HepG2 (cell line): ENCODE results near the gene ANKRD22. TPM values are rescaled to one million over a fixed set of nuclear protein-coding genes. Genes with fewer than 3 reads are reported as not detected.

ENCODE experiments used
- ADNP ChIP-seq: sonication (generic); formaldehyde crosslinking; IDR thresholded peaks from 2 replicates; pipeline ENCODE4 v1.4.0; 2020; ENCODE audit warnings: missing genetic modification reagents
- ARNT2 ChIP-seq: sonication (generic); formaldehyde crosslinking; IDR thresholded peaks from 2 replicates; pipeline ENCODE4 v1.8.0; 2022; ENCODE audit warnings: mild to moderate bottlenecking, low read depth, missing genetic modification reagents, moderate library complexity
- BORCS8-MEF2B ChIP-seq: sonication (generic); formaldehyde crosslinking; IDR thresholded peaks from 2 replicates; pipeline ENCODE4 v1.8.0; 2022; ENCODE audit warnings: mild to moderate bottlenecking, missing genetic modification reagents
- ETV6 ChIP-seq: sonication (generic); formaldehyde crosslinking; conservative IDR thresholded peaks from 2 replicates; pipeline ENCODE4 v1.4.0; 2020; ENCODE audit warnings: missing genetic modification reagents
- FOSL1 ChIP-seq: sonication (generic); formaldehyde crosslinking; IDR thresholded peaks from 2 replicates; pipeline ENCODE4 v1.9.0; 2021; ENCODE audit warnings: missing genetic modification reagents, borderline replicate concordance
- HMGXB4 ChIP-seq, 2 experiments: sonication (generic) in 1 of 2; formaldehyde crosslinking in 1 of 2; IDR thresholded peaks; 2 replicates each; pipeline versions ENCODE4 v1.4.0 to v1.6.1; 2018 to 2020; ENCODE audit warnings: missing genetic modification reagents in 2 of 2, borderline replicate concordance in 1 of 2, low read depth in 1 of 2, mild to moderate bottlenecking in 1 of 2, missing biosample characterization in 1 of 2
- JUND ChIP-seq: sonication (generic); formaldehyde crosslinking; IDR thresholded peaks from 2 replicates; pipeline ENCODE4 v1.8.0; 2022; ENCODE audit warnings: mild to moderate bottlenecking, missing genetic modification reagents
- KAT8 ChIP-seq: IDR thresholded peaks from 2 replicates; pipeline ENCODE4 v1.6.1; 2016; ENCODE audit warnings: missing genetic modification reagents, missing compliant biosample characterization
- KLF13 ChIP-seq: sonication (generic); formaldehyde crosslinking; IDR thresholded peaks from 2 replicates; pipeline ENCODE4 v1.4.0; 2020; ENCODE audit warnings: mild to moderate bottlenecking, missing genetic modification reagents
- NR1H2 ChIP-seq: sonication (generic); formaldehyde crosslinking; IDR thresholded peaks from 2 replicates; pipeline ENCODE4 v1.8.1; 2022; ENCODE audit warnings: low read depth, missing genetic modification reagents, borderline replicate concordance
- NR2F2 ChIP-seq: IDR thresholded peaks from 2 replicates; pipeline ENCODE4 v1.6.1; 2012; ENCODE audit warnings: low read depth, inconsistent platforms, borderline replicate concordance
- SNAI1 ChIP-seq: sonication (generic); formaldehyde crosslinking; IDR thresholded peaks from 2 replicates; pipeline ENCODE4 v1.5.0; 2020; ENCODE audit warnings: mild to moderate bottlenecking, missing genetic modification reagents, borderline replicate concordance
- TCF7L2 ChIP-seq: IDR thresholded peaks from 2 replicates; pipeline ENCODE4 v1.6.1; 2011; ENCODE audit warnings: mild to moderate bottlenecking, low read depth, low read length, moderate library complexity
- TEAD3 ChIP-seq: optimal IDR thresholded peaks from 2 replicates; pipeline ENCODE3; 2016; ENCODE audit warnings: borderline replicate concordance
- TFDP2 ChIP-seq: sonication (generic); formaldehyde crosslinking; IDR thresholded peaks from 2 replicates; pipeline ENCODE4 v1.4.0; 2020; ENCODE audit warnings: missing genetic modification reagents
- ZBTB2 ChIP-seq: sonication (generic); formaldehyde crosslinking; IDR thresholded peaks from 2 replicates; pipeline ENCODE4 v1.8.0; 2022; ENCODE audit warnings: low read depth, missing genetic modification reagents
- ZBTB42 ChIP-seq: sonication (generic); formaldehyde crosslinking; IDR thresholded peaks from 2 replicates; pipeline ENCODE4 v1.5.0; 2020; ENCODE audit warnings: mild to moderate bottlenecking, missing genetic modification reagents
- ZNF224 ChIP-seq: sonication (generic); formaldehyde crosslinking; IDR thresholded peaks from 2 replicates; pipeline ENCODE4 v1.5.0; 2020; ENCODE audit warnings: mild to moderate bottlenecking, missing genetic modification reagents
- ZNF263 ChIP-seq: sonication (generic); formaldehyde crosslinking; IDR thresholded peaks from 2 replicates; pipeline ENCODE4 v1.4.0; 2020; ENCODE audit warnings: missing genetic modification reagents
- ZNF280D ChIP-seq: sonication (generic); formaldehyde crosslinking; IDR thresholded peaks from 2 replicates; pipeline ENCODE4 v1.5.1; 2020; ENCODE audit warnings: mild to moderate bottlenecking, missing genetic modification reagents
- ZNF331 ChIP-seq: sonication (generic); formaldehyde crosslinking; IDR thresholded peaks from 2 replicates; pipeline ENCODE4 v1.4.0; 2020; ENCODE audit warnings: missing genetic modification reagents
- ZNF788 ChIP-seq: sonication (generic); formaldehyde crosslinking; IDR thresholded peaks from 2 replicates; pipeline ENCODE4 v1.5.0; 2020; ENCODE audit warnings: mild to moderate bottlenecking, missing genetic modification reagents, borderline replicate concordance
- polyA plus RNA-seq, 8 experiments: library from polyadenylated mRNA; depleted of rRNA in 3 of 8; stranded (reverse) in 7 of 8; unstranded in 1 of 8; fragments of >200 nt; fragmentation: Illumina TruSeq in 4 of 8; extraction: Trizol in 4 of 8; gene quantifications; 2 replicates each; pipeline versions ENCODE4 v1.2.1 to v1.2.3, GENCODE V29; 2011 to 2016; ENCODE audit warnings: low read depth in 4 of 8, missing spikeins in 1 of 8, mixed read lengths in 1 of 8; ENCODE audit not compliant: insufficient read depth in 1 of 8
- total RNA-seq, 5 experiments: library from RNA; depleted of rRNA; stranded (reverse); fragments of >200 nt; fragmentation: Illumina TruSeq; extraction: Trizol; gene quantifications; 2 replicates each; pipeline ENCODE4 v1.2.3, GENCODE V29; 2016; ENCODE audit warnings: low read depth in 1 of 5

The ANKRD22 gene
- total and polyA plus RNA-seq, 2 of the 13 experiments (the other 11 are each of a cell fraction or from before 2014, with no cell fraction given) = not detected

- TF ChIP-seq ADNP (CRISPR knock-in tag) (no peak), NR2F2 (no peak), TEAD3 (CRISPR knock-in tag) (no peak), ZNF263 (CRISPR knock-in tag) (no peak), KAT8 (peak; percentile 67), ZBTB2 (CRISPR knock-in tag) (peak; percentile 44; the same call in 1 of the 2 replicates), ZNF331 (CRISPR knock-in tag) (no peak; the same call in 1 of the 2 replicates), ZNF788 (no peak), ZBTB42 (CRISPR knock-in tag) (no peak), HMGXB4 (CRISPR knock-in tag; IDR thresholded peaks at IDR 0.05; ENCODE audit: borderline replicate concordance in 1 of 2, low read depth in 1 of 2) (peak in 1 of 2 experiments; percentile 71; a peak in 1 of 4 replicates), NR1H2 (CRISPR knock-in tag) (no peak), KLF13 (CRISPR knock-in tag) (0 out of 2 replicates have a peak, but pooled peaks have one; percentile 56), ZNF224 (CRISPR knock-in tag) (no peak), ETV6 (no peak), SNAI1 (CRISPR knock-in tag) (no peak), TCF7L2 (no peak), BORCS8-MEF2B (CRISPR knock-in tag) (peak; percentile 80; the same call in 1 of the 2 replicates), JUND (no peak), ZNF280D (no peak; the same call in 1 of the 2 replicates), ARNT2 (CRISPR knock-in tag) (peak; percentile 74; the same call in 1 of the 2 replicates), TFDP2 (CRISPR knock-in tag) (peak; percentile 70), FOSL1 (CRISPR knock-in tag) (0 out of 2 replicates have a peak, but pooled peaks have one; percentile 37)
Measured at GRCh38 chr10:88880282-88881076, 28.8 kb upstream of the ANKRD22 start (continued).
